H1 (cell line): ENCODE measurements around the gene TMEM131L. TPM values are rescaled to one million over a fixed set of nuclear protein-coding genes. Genes with fewer than 3 reads are reported as not detected.

Experiments
- CBX8 ChIP-seq: fragments of 300-800, 300-1000 bp; sonication (generic); IDR thresholded peaks from 2 replicates; pipeline ENCODE4 v1.7.1; 2016; ENCODE audit warnings: low read depth, low read length, borderline replicate concordance
- EP300 ChIP-seq, 2 experiments: IDR thresholded peaks; 1 replicate in 1 of 2; 2 replicates in 1 of 2; pipeline ENCODE4 v1.6.1; 2011 to 2012; ENCODE audit warnings: low read depth in 2 of 2, low read length in 2 of 2, mild to moderate bottlenecking in 2 of 2, borderline replicate concordance in 1 of 2, inconsistent platforms in 1 of 2, moderate library complexity in 1 of 2
- KDM5A ChIP-seq: fragments of 200-600 bp; IDR thresholded peaks from 2 replicates; pipeline ENCODE4 v1.7.1; 2012; ENCODE audit warnings: mild to moderate bottlenecking, low read length, inconsistent platforms, mixed read lengths
- SP4 ChIP-seq: IDR thresholded peaks from 2 replicates; pipeline ENCODE4 v1.6.1; 2012; ENCODE audit warnings: low read length, inconsistent platforms
- TCF12 ChIP-seq: IDR thresholded peaks from 2 replicates; pipeline ENCODE4 v1.6.1; 2011; ENCODE audit warnings: low read depth, mild to moderate bottlenecking, low read length
- polyA plus RNA-seq, 7 experiments: library from polyadenylated mRNA; depleted of rRNA in 3 of 7; stranded (reverse) in 5 of 7; unstranded in 2 of 7; fragments of >200 nt in 5 of 7; fragments of 200-250 nt in 2 of 7; gene quantifications; 1 replicate in 5 of 7; 2 replicates in 1 of 7; 4 replicates in 1 of 7; pipeline versions ENCODE4 v1.2.1 to v1.2.3, GENCODE V29; 2011 to 2013; ENCODE audit warnings: missing spikeins in 2 of 7, mixed read lengths in 2 of 7
- total RNA-seq: library from RNA; stranded (reverse); fragmentation: NEBNext Ultra II Directional; extraction: Animal tissue kit (Norgen Biotek cat#: 25700); gene quantifications from 2 replicates; pipeline ENCODE4 v1.2.1, GENCODE V29; 2021
- TF ChIP-seq, protein P1 (sequence below), 3 experiments: IDR thresholded peaks; 1 replicate in 2 of 3; 2 replicates in 1 of 3; pipeline versions ENCODE4 v1.5.1 to v1.6.1; 2011; ENCODE audit warnings: low read length in 3 of 3, mild to moderate bottlenecking in 3 of 3, inconsistent platforms in 2 of 3, low read depth in 1 of 3, moderate library complexity in 1 of 3; ENCODE audit not compliant: insufficient read depth in 1 of 3; ENCODE audit errors: control extremely low read depth in 1 of 3
- TF ChIP-seq, protein P2 (sequence below): IDR thresholded peaks from 2 replicates; pipeline ENCODE4 v1.6.1; 2011; ENCODE audit warnings: low read length, improper control_type of control experiment

The TMEM131L gene
- total and polyA plus RNA-seq, 2 of the 8 experiments (the other 6 are each of a cell fraction or from before 2014, with no cell fraction given) = 14.3 to 26.1 TPM

- TF ChIP-seq KDM5A (no peak), SP4 (no peak), TCF12 (0 out of 2 replicates have a peak, but pooled peaks have one; percentile 27), CBX8 (no peak), EP300 (IDR thresholded peaks at IDR 0.05; ENCODE audit: borderline replicate concordance in 1 of 2, low read depth in 2 of 2, low read length in 2 of 2) (no peak)
- TF ChIP-seq, protein P1, sequence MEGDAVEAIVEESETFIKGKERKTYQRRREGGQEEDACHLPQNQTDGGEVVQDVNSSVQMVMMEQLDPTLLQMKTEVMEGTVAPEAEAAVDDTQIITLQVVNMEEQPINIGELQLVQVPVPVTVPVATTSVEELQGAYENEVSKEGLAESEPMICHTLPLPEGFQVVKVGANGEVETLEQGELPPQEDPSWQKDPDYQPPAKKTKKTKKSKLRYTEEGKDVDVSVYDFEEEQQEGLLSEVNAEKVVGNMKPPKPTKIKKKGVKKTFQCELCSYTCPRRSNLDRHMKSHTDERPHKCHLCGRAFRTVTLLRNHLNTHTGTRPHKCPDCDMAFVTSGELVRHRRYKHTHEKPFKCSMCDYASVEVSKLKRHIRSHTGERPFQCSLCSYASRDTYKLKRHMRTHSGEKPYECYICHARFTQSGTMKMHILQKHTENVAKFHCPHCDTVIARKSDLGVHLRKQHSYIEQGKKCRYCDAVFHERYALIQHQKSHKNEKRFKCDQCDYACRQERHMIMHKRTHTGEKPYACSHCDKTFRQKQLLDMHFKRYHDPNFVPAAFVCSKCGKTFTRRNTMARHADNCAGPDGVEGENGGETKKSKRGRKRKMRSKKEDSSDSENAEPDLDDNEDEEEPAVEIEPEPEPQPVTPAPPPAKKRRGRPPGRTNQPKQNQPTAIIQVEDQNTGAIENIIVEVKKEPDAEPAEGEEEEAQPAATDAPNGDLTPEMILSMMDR (IDR thresholded peaks at IDR 0.05; ENCODE audit: control extremely low read depth in 1 of 3, insufficient read depth in 1 of 3, low read depth in 1 of 3, low read length in 3 of 3) = peak in 1 of 3 experiments; percentile 8; a peak in 1 of 4 replicates
- TF ChIP-seq, protein P2, sequence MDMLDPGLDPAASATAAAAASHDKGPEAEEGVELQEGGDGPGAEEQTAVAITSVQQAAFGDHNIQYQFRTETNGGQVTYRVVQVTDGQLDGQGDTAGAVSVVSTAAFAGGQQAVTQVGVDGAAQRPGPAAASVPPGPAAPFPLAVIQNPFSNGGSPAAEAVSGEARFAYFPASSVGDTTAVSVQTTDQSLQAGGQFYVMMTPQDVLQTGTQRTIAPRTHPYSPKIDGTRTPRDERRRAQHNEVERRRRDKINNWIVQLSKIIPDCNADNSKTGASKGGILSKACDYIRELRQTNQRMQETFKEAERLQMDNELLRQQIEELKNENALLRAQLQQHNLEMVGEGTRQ = no peak
Observed at GRCh38 chr4:153535772-153536513, 69.8 kb downstream of the TMEM131L start (continued).
